Esophagus (tissue), 2 donors: Measurements from ENCODE around the gene ADGRD1. TPM values are rescaled to one million over a fixed set of nuclear protein-coding genes. Genes with fewer than 3 reads are reported as not detected.
"Not testable (repeated sequence)": the region's sequence is repeated elsewhere in the genome, so short reads cannot be mapped to it uniquely, and the experiment has no call there.

Source experiments
- H3K27ac ChIP-seq, 2 donors: one replicate each; pipeline ENCODE4 v1.5.1; 2013; ENCODE audit warnings: low read depth in 2 of 2, mild to moderate bottlenecking in 2 of 2, inconsistent platforms in 1 of 2, low read length in 1 of 2, moderate library complexity in 1 of 2
- H3K27me3 ChIP-seq, 2 donors: one replicate each; pipeline ENCODE4 v1.6.1; 2013; ENCODE audit warnings: low read length in 2 of 2, control low read depth in 1 of 2, mild to moderate bottlenecking in 1 of 2; ENCODE audit not compliant: insufficient read depth in 2 of 2, control insufficient read depth in 1 of 2
- H3K36me3 ChIP-seq, 2 donors: one replicate each; pipeline ENCODE4 v1.6.1; 2013; ENCODE audit warnings: low read length in 1 of 2; ENCODE audit not compliant: control insufficient read depth in 2 of 2, insufficient read depth in 2 of 2
- H3K4me1 ChIP-seq, 2 donors: one replicate each; pipeline ENCODE4 v1.6.1; 2013; ENCODE audit warnings: low read length in 1 of 2; ENCODE audit not compliant: control insufficient read depth in 2 of 2, insufficient read depth in 2 of 2
- H3K4me3 ChIP-seq, 2 donors: one replicate each; pipeline ENCODE4 v1.5.1; 2013; ENCODE audit warnings: low read length in 2 of 2, mild to moderate bottlenecking in 2 of 2, low read depth in 1 of 2, moderate library complexity in 1 of 2
- H3K9me3 ChIP-seq, 2 donors: one replicate each; pipeline ENCODE4 v1.6.1; 2013; ENCODE audit warnings: mild to moderate bottlenecking in 2 of 2, low read depth in 1 of 2, low read length in 1 of 2, moderate library complexity in 1 of 2; ENCODE audit not compliant: control insufficient read depth in 2 of 2, insufficient read depth in 1 of 2
- WGBS, 2 donors: extraction: QIAGEN DNeasy Blood & Tissue Kit; methylation state at CpG; one replicate each; pipeline ENCODE4 v1.1.7; 2013; 5-methylcytosine and 5-hydroxymethylcytosine counted together
- polyA plus RNA-seq, 2 donors: library from polyadenylated mRNA; stranded (reverse); fragments of 200-250 nt; gene quantifications; one replicate each; pipeline ENCODE4 v1.2.3, GENCODE V29; 2013
- donor health status: healthy with polysubstance abuse.
- donor health status: Bipolar disorder and iron deficiency.

The ADGRD1 gene
- polyA plus RNA-seq, 2 donors = 2.1 to 2.9 TPM

- H3K36me3 ChIP-seq = no peaks in the 10 kb centered on the region
- H3K27ac ChIP-seq = no peak overlapping the region
- no peaks in the 10 kb centered on the region for H3K4me1 ChIP-seq
- whole genome bisulfite sequencing, 2 donors = 58 to 72% methylated on average over 2 of the region's 2 CpGs
- H3K27me3 ChIP-seq = peaks cover 0 to 4% of the 10 kb centered on the region in 2 donors
- no peak overlapping the region for H3K4me3 ChIP-seq
- no peaks in the 10 kb centered on the region for H3K9me3 ChIP-seq
Measured at GRCh38 chr12:130936561-130936960, 17.1 kb upstream of the ADGRD1 start.

DNA sequence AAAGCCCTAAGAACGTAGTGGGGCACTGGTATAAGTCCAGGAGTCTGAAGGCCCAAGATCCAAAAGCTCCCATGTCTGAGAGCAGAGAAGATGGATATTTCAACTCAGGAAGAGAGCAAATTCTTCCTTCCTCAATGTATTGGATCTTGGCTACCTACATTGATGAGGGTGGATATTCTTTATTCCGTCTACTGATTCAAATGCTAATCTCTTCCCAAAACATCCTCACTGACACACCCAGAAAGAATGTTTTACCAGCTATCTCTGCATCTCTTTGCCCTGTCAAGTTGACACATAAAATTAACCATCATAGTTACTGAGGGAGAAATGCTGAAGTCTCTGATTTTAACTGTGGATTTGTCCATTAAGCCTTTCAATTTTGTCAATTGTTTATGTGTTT lies 16.6 kb upstream of the ADGRD1 start:
- no peak overlapping the region for H3K4me3 ChIP-seq
- WGBS, 2 donors = 69 to 87% methylated on average over 2 of the region's 2 CpGs
- peaks cover 0 to 4% of the 10 kb centered on the region in 2 donors for H3K27me3 ChIP-seq
- no peaks in the 10 kb centered on the region for H3K4me1 ChIP-seq
- H3K27ac ChIP-seq = no peak overlapping the region
- H3K9me3 ChIP-seq = no peaks in the 10 kb centered on the region
- H3K36me3 ChIP-seq = no peaks in the 10 kb centered on the region

DNA sequence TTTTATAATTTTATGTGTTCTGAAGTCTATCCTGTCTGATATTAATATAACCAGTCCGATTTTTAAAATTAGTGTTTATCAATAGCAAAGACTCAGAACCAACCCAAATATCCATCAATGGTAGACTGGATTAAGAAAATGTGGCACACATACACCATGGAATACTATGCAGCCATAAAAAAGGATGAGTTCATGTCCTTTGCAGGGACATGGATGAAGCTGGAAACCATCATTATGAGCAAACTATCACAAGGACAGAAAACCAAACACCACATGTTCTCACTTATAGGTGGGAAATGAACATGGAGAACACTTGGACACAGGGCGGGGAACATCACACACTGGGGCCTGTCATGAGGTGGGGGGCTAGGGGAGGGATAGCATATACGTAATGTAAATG lies 16.2 kb upstream of the ADGRD1 start:
- not testable (repeated sequence) for H3K4me3 ChIP-seq, H3K4me1 ChIP-seq, H3K27me3 ChIP-seq, H3K9me3 ChIP-seq, H3K36me3 ChIP-seq, H3K27ac ChIP-seq
- WGBS, 2 donors = 92% methylated on average over 3 of the region's 3 CpGs

- H3K9me3 ChIP-seq = no peaks in the 10 kb centered on the region
- no peak overlapping the region for H3K4me3 ChIP-seq
- H3K4me1 ChIP-seq = no peaks in the 10 kb centered on the region
- H3K27ac ChIP-seq = no peak overlapping the region
- peaks cover 0 to 2% of the 10 kb centered on the region in 2 donors for H3K27me3 ChIP-seq
- no peaks in the 10 kb centered on the region for H3K36me3 ChIP-seq
Measured at GRCh38 chr12:130938186-130938585, 15.5 kb upstream of the ADGRD1 start.

GRCh38 chr12:130944878-130945277 lies 8.8 kb upstream of the ADGRD1 start:
- Histone ChIP-seq H3K27ac (no peak overlapping the region), H3K27me3 (no peaks in the 10 kb centered on the region), H3K9me3 (no peaks in the 10 kb centered on the region), H3K36me3 (no peaks in the 10 kb centered on the region), H3K4me3 (no peak overlapping the region), H3K4me1 (no peaks in the 10 kb centered on the region)

GRCh38 chr12:130945786-130946492 lies 7.8 kb upstream of the ADGRD1 start:
- Histone ChIP-seq H3K9me3 (no peaks in the 10 kb centered on the region), H3K36me3 (no peaks in the 10 kb centered on the region), H3K4me3 (no peak overlapping the region), H3K27ac (peak overlapping the region; percentile 1 to 28), H3K27me3 (no peaks in the 10 kb centered on the region), H3K4me1 (no peaks in the 10 kb centered on the region)
- WGBS, 2 donors = 30 to 55% methylated on average over 7 of the region's 7 CpGs

DNA sequence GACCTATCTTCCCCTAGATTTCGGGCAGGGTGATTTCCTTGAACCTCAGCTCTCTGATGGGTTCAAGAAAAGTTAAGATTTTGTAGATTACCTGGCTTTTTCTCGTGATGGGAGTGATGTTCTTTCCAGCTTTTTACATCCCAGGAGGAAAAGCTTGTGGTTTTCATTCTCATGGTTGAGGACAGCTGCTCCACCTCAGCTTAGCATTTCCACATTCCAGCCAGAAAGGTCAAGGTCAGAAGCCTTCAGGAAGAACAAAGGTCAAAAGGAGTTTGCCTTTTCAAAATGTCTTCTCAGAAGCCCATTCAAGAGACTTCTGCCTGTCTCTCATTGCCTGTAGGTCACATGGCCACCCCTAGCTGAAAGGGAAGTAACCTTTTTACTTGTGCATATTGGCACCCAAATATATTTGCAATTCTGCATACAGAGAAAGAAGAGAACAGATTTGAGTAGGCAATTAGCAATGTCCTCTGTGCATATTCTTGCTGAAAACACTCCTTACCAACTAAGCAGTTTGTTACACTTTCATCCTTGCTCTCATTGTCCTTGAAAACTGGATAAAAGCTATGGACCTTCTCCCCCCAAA lies 6.6 kb upstream of the ADGRD1 start:
- no peak overlapping the region for H3K4me3 ChIP-seq
- WGBS, 2 donors = 81 to 86% methylated on average over 2 of the region's 2 CpGs
- H3K27ac ChIP-seq = peak overlapping the region in 1 of 2 donors; percentile 1

GRCh38 chr12:130948136-130948535 lies 5.6 kb upstream of the ADGRD1 start:
- Histone ChIP-seq H3K4me3 (no peak overlapping the region), H3K4me1 (no peaks in the 10 kb centered on the region), H3K36me3 (no peaks in the 10 kb centered on the region), H3K9me3 (no peaks in the 10 kb centered on the region), H3K27me3 (no peaks in the 10 kb centered on the region), H3K27ac (no peak overlapping the region)
- 66 to 69% methylated on average over 10 of the region's 10 CpGs for WGBS, 2 donors

More for the DNA sequence above, 6.6 kb upstream of the ADGRD1 start:
- H3K4me1 ChIP-seq = no peaks in the 10 kb centered on the region
- no peaks in the 10 kb centered on the region for H3K9me3 ChIP-seq
- no peaks in the 10 kb centered on the region for H3K27me3 ChIP-seq
- H3K36me3 ChIP-seq = no peaks in the 10 kb centered on the region

DNA sequence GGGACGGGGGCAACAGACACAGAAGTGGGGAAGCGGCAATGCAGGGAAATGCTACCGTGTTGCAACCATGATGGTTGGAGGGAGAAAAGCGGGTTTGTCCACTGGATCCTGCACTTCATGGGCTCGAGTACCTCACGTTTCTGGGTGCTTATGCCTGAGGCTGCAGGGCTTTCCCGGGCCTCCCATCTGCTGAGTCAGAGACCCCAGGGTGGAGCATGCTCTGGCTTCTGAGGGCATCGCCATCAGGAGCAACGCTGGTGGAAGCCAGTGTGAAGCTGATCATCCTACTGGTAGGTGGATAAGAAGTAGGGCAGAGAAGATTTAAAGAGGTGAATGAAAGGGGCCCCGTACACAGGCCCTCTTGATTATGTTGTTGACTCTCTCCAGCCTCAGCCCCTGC lies 5.0 kb upstream of the ADGRD1 start:
- no peak overlapping the region for H3K27ac ChIP-seq
- H3K9me3 ChIP-seq = no peaks in the 10 kb centered on the region
- H3K27me3 ChIP-seq = no peaks in the 10 kb centered on the region
- WGBS, 2 donors = 75 to 86% methylated on average over 10 of the region's 10 CpGs
- H3K4me3 ChIP-seq = no peak overlapping the region
- H3K4me1 ChIP-seq = no peaks in the 10 kb centered on the region
- H3K36me3 ChIP-seq = no peaks in the 10 kb centered on the region

- 91% methylated on average over 11 of the region's 11 CpGs for WGBS, 2 donors
- Histone ChIP-seq H3K4me1 (no peaks in the 10 kb centered on the region), H3K27me3 (no peaks in the 10 kb centered on the region), H3K27ac (no peak overlapping the region), H3K36me3 (no peaks in the 10 kb centered on the region), H3K4me3 (no peak overlapping the region), H3K9me3 (no peaks in the 10 kb centered on the region)
Measured at GRCh38 chr12:130949806-130950205, 3.9 kb upstream of the ADGRD1 start.
